NB4 (cell line): ENCODE measurements around the gene GNRHR.

Source experiments
- MAX ChIP-seq: IDR thresholded peaks from 2 replicates; pipeline ENCODE4 v1.6.1; 2011; ENCODE audit warnings: low read depth, low read length
- POLR2A ChIP-seq: IDR thresholded peaks from 2 replicates; pipeline ENCODE4 v1.6.1; 2011; ENCODE audit warnings: mild to moderate bottlenecking; ENCODE audit not compliant: insufficient read length; ENCODE audit errors: extremely low read depth

GRCh38 chr4:67714955-67715354, 39.2 kb downstream of the GNRHR start:
- TF ChIP-seq MAX (no peak), POLR2A (no peak)
